GM12878 (cell line): ENCODE results near the gene MSI2. TPM values are rescaled to one million over a fixed set of nuclear protein-coding genes. Genes with fewer than 3 reads are reported as not detected.

Experiments
- ATAC-seq: fragments of 200-7000 bp; cut with Tn5 transposase; 3 replicates; pipeline ENCODE4 v1.9.1; 2020; ENCODE audit warnings: mild to moderate bottlenecking, moderate library complexity
- BruUV-seq: library from RNA; stranded (reverse); fragments of 400-500 nt; replicated peaks from 2 replicates; lab custom pipeline; 2021; lab: Mats Ljungman, UMichigan
- CTCF ChIA-PET: fragments of 300-600 bp; sonication (Branson Sonifier 250); formaldehyde crosslinking; extraction: SDS; loops from one replicate; lab custom pipeline; 2021; ENCODE audit warnings: inconsistent platforms; lab: Yijun Ruan, JAX
- POLR2A ChIA-PET: fragments of 350-600 bp; formaldehyde crosslinking; extraction: SDS; loops from one replicate; lab custom pipeline; 2021; ENCODE audit warnings: inconsistent platforms; lab: Charles Lee
- RAD21 ChIA-PET: fragments of 300-600 bp; sonication (Branson Sonifier 250); formaldehyde crosslinking; loops from one replicate; lab custom pipeline; 2023; ENCODE audit warnings: antibody characterized with exemption; ENCODE audit not compliant: unreplicated experiment; lab: Charles Lee
- SMC1A ChIA-PET: fragments of 300-600 bp; sonication (Branson Sonifier 250); formaldehyde crosslinking; loops from one replicate; lab custom pipeline; 2023; ENCODE audit not compliant: unreplicated experiment, uncharacterized antibody; lab: Charles Lee
- DNase-seq: peaks from one replicate; pipeline ENCODE4 v3.0.0-alpha.2; 2011; ENCODE audit warnings: low read depth, low spot score
- FAIRE-seq: peaks from 3 replicates; lab custom pipeline; 2011; peaks lifted over from hg19 to GRCh38; lab: Jason Lieb, UNC
- H2AFZ ChIP-seq: 2 replicates; pipeline ENCODE4 v1.6.0; 2011; ENCODE audit warnings: low read depth, low read length, control low read depth; ENCODE audit not compliant: control insufficient read depth
- H3K27ac ChIP-seq: 2 replicates; pipeline ENCODE4 v1.5.1; 2011; ENCODE audit warnings: control low read depth; ENCODE audit not compliant: control insufficient read depth, insufficient read depth
- H3K27me3 ChIP-seq, 2 experiments: replicated peaks in 1 of 2; 2 replicates each; pipeline versions ENCODE4 v1.6.0 to v1.6.1; 2011; ENCODE audit warnings: low read length in 1 of 2; ENCODE audit not compliant: control insufficient read depth in 2 of 2, insufficient read depth in 2 of 2
- H3K36me3 ChIP-seq, 2 experiments: 2 replicates each; pipeline ENCODE4 v1.5.1; 2011; ENCODE audit warnings: low read length in 1 of 2; ENCODE audit not compliant: control insufficient read depth in 2 of 2, insufficient read depth in 2 of 2
- H3K4me1 ChIP-seq: 2 replicates; pipeline ENCODE4 v1.6.1; 2011; ENCODE audit warnings: mild to moderate bottlenecking, low read length, moderate library complexity, mixed read lengths; ENCODE audit not compliant: control insufficient read depth, insufficient read depth
- H3K4me2 ChIP-seq: 2 replicates; pipeline ENCODE4 v1.6.0; 2011; ENCODE audit warnings: control low read depth; ENCODE audit not compliant: control insufficient read depth, insufficient read depth
- H3K4me3 ChIP-seq: fragments of 200-600 bp; sonication (generic); 2 replicates; pipeline ENCODE4 v1.5.1; 2016
- H3K79me2 ChIP-seq: 2 replicates; pipeline ENCODE4 v1.6.0; 2011; ENCODE audit warnings: low read length; ENCODE audit not compliant: control insufficient read depth, insufficient read depth
- H3K9ac ChIP-seq: 2 replicates; pipeline ENCODE4 v1.8.0; 2011; ENCODE audit warnings: low read length, control low read depth, mixed read lengths; ENCODE audit not compliant: control insufficient read depth, insufficient read depth
- H3K9me3 ChIP-seq: replicated peaks from 3 replicates; pipeline ENCODE4 v1.5.1; 2011; ENCODE audit warnings: mild to moderate bottlenecking, low read length; ENCODE audit not compliant: control insufficient read depth, insufficient read depth
- H4K20me1 ChIP-seq: 2 replicates; pipeline ENCODE4 v1.6.0; 2011; ENCODE audit not compliant: control insufficient read depth, insufficient read depth
- BMI1 ChIP-seq: fragments of 450-650 bp; IDR thresholded peaks from 2 replicates; pipeline ENCODE4 v1.6.1; 2016; ENCODE audit warnings: mild to moderate bottlenecking, moderate library complexity, borderline replicate concordance
- E2F4 ChIP-seq: IDR thresholded peaks from 2 replicates; pipeline ENCODE4 v1.6.1; 2012; ENCODE audit warnings: low read depth, low read length, improper control_type of control experiment
- HDAC6 ChIP-seq: fragments of 200-600 bp; sonication (generic); IDR thresholded peaks from one replicate; pipeline ENCODE4 v1.8.0; 2017; ENCODE audit warnings: antibody characterized with exemption; ENCODE audit not compliant: unreplicated experiment
- KAT2A ChIP-seq: conservative IDR thresholded peaks from 2 replicates; pipeline ENCODE4 v1.6.1; 2011; ENCODE audit warnings: low read depth, low read length; ENCODE audit not compliant: control insufficient read depth
- MEF2A ChIP-seq: IDR thresholded peaks from 2 replicates; pipeline ENCODE4 v1.6.1; 2011; ENCODE audit warnings: low read depth, mild to moderate bottlenecking, low read length, moderate library complexity; ENCODE audit not compliant: insufficient read depth
- MEF2B ChIP-seq: fragments of 450-650 bp; IDR thresholded peaks from 2 replicates; pipeline ENCODE4 v1.6.1; 2018; ENCODE audit warnings: mild to moderate bottlenecking, moderate library complexity; ENCODE audit not compliant: partially characterized antibody, poor library complexity, severe bottlenecking
- NBN ChIP-seq: fragments of 450-650 bp; IDR thresholded peaks from 2 replicates; pipeline ENCODE4 v1.6.1; 2016
- POU2F2 ChIP-seq: IDR thresholded peaks from 3 replicates; pipeline ENCODE4 v1.6.1; 2011; ENCODE audit warnings: low read depth, mild to moderate bottlenecking, low read length, borderline replicate concordance
- RCOR1 ChIP-seq: conservative IDR thresholded peaks from 2 replicates; pipeline ENCODE4 v1.6.1; 2012; ENCODE audit warnings: low read depth, low read length, improper control_type of control experiment
- SMAD5 ChIP-seq: IDR thresholded peaks from 2 replicates; pipeline ENCODE4 v1.6.1; 2016; ENCODE audit warnings: antibody characterized with exemption, low read depth
- SMC3 ChIP-seq: IDR thresholded peaks from 2 replicates; pipeline ENCODE4 v1.6.1; 2011; ENCODE audit warnings: low read length, improper control_type of control experiment, borderline replicate concordance
- WGBS: methylation state at CpG from one replicate; pipeline ENCODE4 v1.1.6; 2016; ENCODE audit warnings: low lambda C conversion rate; ENCODE audit not compliant: insufficient replicate concordance, insufficient coverage; ENCODE audit errors: missing lambda C conversion rate; 5-methylcytosine and 5-hydroxymethylcytosine counted together
- in situ Hi-C: fragments of 300-500 bp; cut with MboI; formaldehyde crosslinking; loops from 9 replicates; pipeline ENCODE4 v1.14.3; 2018; ENCODE audit warnings: mixed read lengths
- intact Hi-C: fragments of 100-400 bp; cut with micrococcal nuclease; formaldehyde crosslinking; loops from one replicate; pipeline ENCODE4 v1.14.2; 2022; ENCODE audit not compliant: unreplicated experiment
- polyA plus RNA-seq, 11 experiments: library from polyadenylated mRNA; depleted of rRNA in 4 of 11; unstranded in 6 of 11; stranded (reverse) in 5 of 11; fragments of >200 nt; fragmentation: Nextera tagmentation in 4 of 11; fragmentation: Illumina TruSeq in 1 of 11; extraction: Ambion mirVana in 4 of 11; extraction: Trizol in 1 of 11; gene quantifications; 1 replicate in 1 of 11; 2 replicates in 10 of 11; pipeline versions ENCODE4 v1.2.1 to v1.2.3, GENCODE V29; 2011 to 2016; ENCODE audit warnings: inconsistent platforms in 2 of 11, missing spikeins in 2 of 11, low read depth in 1 of 11
- total RNA-seq, 4 experiments: library from RNA; depleted of rRNA in 3 of 4; stranded (reverse); fragments of >200 nt in 3 of 4; fragmentation: Illumina TruSeq in 1 of 4; extraction: Trizol in 1 of 4; gene quantifications; 2 replicates each; pipeline versions ENCODE4 v1.2.1 to v1.2.3, GENCODE V29; 2013 to 2021

Gene MSI2
- total and polyA plus RNA-seq, 10 of the 15 experiments (the other 5 are each of a cell fraction or from before 2014, with no cell fraction given), result 6.1 to 76.1 (median 42.0) TPM

- Histone ChIP-seq H3K9ac (no peak overlapping the region), H2AFZ (no peak overlapping the region), H3K27ac (0 out of 2 replicates have a peak overlapping the region, but pooled peaks have one; percentile 10), H4K20me1 (no peaks in the 10 kb centered on the region), H3K9me3 (no peaks in the 10 kb centered on the region; the same call in 2 of the 3 replicates), H3K27me3 (no peaks in the 10 kb centered on the region), H3K4me1 (peaks cover 31% of the 10 kb centered on the region), H3K79me2 (no peaks in the 10 kb centered on the region; the same call in 1 of the 2 replicates), H3K4me2 (no peak overlapping the region), H3K4me3 (no peak overlapping the region), H3K36me3 (no peaks in the 10 kb centered on the region; a peak in 2 of 4 replicates)
- no peak for DNase-seq
- ATAC-seq, result no peak
- TF ChIP-seq E2F4 (no peak), RCOR1 (no peak), MEF2A (no peak), POU2F2 (no peak), SMAD5 (no peak), BMI1 (no peak), SMC3 (no peak), MEF2B (no peak), HDAC6 (no peak), KAT2A (no peak), NBN (no peak)
- ChIA-PET CTCF (interaction anchor here (0.7 to 4.0 kb wide), 3 partner anchors 11 to 101 kb away, joined by 3 to 38 read pairs (median 3); no protein-coding TSS in a partner anchor), RAD21 (no interaction called here), POLR2A (interaction anchor here (1.0 kb wide), 1 partner anchor 17 kb away, joined by 4 read pairs; no protein-coding TSS in a partner anchor), SMC1A (interaction anchor here (0.7 to 6.5 kb wide), 11 partner anchors 8 to 129 kb away, joined by 3 to 34 read pairs (median 4); no protein-coding TSS in a partner anchor)
- no peak for FAIRE-seq
- BruUV-seq, result no TSS peak
- in situ Hi-C loops (no loop called here), intact Hi-C loops (no loop called here)
- 97% methylated on average over 17 of the region's 17 CpGs for WGBS
Measured at GRCh38 chr17:57541472-57542394, 285.4 kb downstream of the MSI2 start.
